Peyer's patch (tissue), 4 donors: ENCODE data around the gene EID1. TPM values are rescaled to one million over a fixed set of nuclear protein-coding genes. Genes with fewer than 3 reads are reported as not detected.
A peak's percentile ranks its signal among the peaks of the same experiment; 100 is the strongest.

Source experiments
- DNase-seq, 3 donors: peaks; one replicate each; pipeline ENCODE4 v3.0.0-alpha.2; 2017 to 2019
- H3K27ac ChIP-seq, 4 donors: fragments of 200-600 bp; sonication (generic); one replicate each; pipeline ENCODE4 v1.5.1; 2016 to 2019
- H3K27me3 ChIP-seq, 2 donors: fragments of 200-600 bp; sonication (generic); one replicate each; pipeline ENCODE4 v1.5.1; 2019
- H3K36me3 ChIP-seq, 3 donors: fragments of 200-600 bp; sonication (generic); one replicate each; pipeline ENCODE4 v1.5.1; 2016 to 2019
- H3K4me1 ChIP-seq, 4 donors: fragments of 200-600 bp; sonication (generic); one replicate each; pipeline ENCODE4 v1.5.1; 2016 to 2019
- H3K4me3 ChIP-seq, 4 donors: fragments of 200-600 bp; sonication (generic); 1 replicate in 3 of 4; 2 replicates in 1 of 4; pipeline ENCODE4 v1.5.1; 2016 to 2019; ENCODE audit warnings: mild to moderate bottlenecking in 1 of 4
- H3K9me3 ChIP-seq, 4 donors: fragments of 200-600 bp; sonication (generic); one replicate each; pipeline ENCODE4 v1.5.1; 2016 to 2019; ENCODE audit warnings: mild to moderate bottlenecking in 1 of 4
- POLR2A ChIP-seq, 2 donors: fragments of 450-650 bp; IDR thresholded peaks; one replicate each; pipeline ENCODE4 v1.5.1; 2017; ENCODE audit warnings: antibody characterized with exemption in 2 of 2, mild to moderate bottlenecking in 2 of 2, moderate library complexity in 2 of 2
- total RNA-seq, 4 donors: library from RNA; depleted of rRNA; stranded (reverse); fragments of >200 nt; gene quantifications; one replicate each; pipeline ENCODE4 v1.1.0, GENCODE V29; 2016
- TF ChIP-seq, protein P1 (sequence below), 6 experiments: fragments of 450-650 bp in 4 of 6; fragments of 200-600 bp in 2 of 6; sonication (generic) in 1 of 6; IDR thresholded peaks; one replicate each; pipeline ENCODE4 v1.5.1; 2017 to 2019; ENCODE audit warnings: antibody characterized with exemption in 6 of 6, mild to moderate bottlenecking in 3 of 6, moderate library complexity in 1 of 6

The EID1 gene, protein sequence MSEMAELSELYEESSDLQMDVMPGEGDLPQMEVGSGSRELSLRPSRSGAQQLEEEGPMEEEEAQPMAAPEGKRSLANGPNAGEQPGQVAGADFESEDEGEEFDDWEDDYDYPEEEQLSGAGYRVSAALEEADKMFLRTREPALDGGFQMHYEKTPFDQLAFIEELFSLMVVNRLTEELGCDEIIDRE
- 100 to 1,000 TPM in 1 of 4 donors, 10 to 100 TPM in 3; 70.8 to 113 (median 80.6) TPM for total RNA-seq

DNA sequence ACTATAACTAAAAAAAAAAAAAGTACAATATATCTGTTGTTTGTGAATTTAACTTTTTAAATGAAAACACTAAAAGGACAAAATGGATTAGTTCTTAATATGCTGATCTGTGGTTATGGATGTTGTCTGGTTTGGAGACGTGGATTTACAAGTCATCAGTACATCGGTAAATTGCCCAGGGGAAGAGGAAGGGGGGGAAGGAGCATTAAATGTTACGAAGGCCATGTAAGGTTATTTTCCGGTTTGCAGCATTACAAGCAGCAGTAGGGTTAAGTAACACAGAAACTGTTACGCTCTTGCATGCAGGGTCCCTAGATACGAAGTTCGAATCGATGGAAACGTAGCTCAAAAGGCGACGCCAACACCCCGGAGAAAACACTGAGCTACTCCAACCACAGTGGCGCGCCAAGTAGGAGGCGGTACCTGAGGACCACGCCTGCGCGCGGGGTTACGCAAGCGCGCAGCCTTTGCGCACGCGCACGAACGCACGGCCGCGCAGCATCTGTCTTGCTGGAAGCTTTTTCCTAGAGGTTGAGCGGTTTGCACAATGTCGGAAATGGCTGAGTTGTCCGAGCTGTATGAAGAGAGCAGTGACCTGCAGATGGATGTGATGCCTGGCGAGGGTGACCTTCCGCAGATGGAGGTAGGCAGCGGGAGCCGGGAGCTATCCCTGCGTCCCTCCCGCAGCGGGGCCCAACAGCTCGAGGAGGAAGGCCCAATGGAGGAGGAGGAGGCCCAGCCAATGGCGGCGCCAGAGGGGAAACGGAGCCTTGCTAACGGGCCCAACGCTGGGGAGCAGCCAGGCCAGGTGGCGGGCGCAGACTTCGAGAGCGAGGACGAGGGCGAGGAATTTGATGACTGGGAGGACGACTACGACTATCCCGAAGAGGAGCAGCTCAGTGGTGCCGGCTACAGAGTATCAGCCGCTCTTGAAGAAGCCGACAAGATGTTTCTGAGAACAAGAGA lies at the start of gene EID1:
Gene EID1 (plus strand): TSS at position 505 of the 966 bp plus-strand sequence. CDS start 43 bp downstream, at position 548.
- peak; percentile 85 to 97 (median 91) for DNase-seq
- H3K4me3 ChIP-seq: peak within 1 kb of the TSS; percentile 51 to 84 (median 68)

DNA sequence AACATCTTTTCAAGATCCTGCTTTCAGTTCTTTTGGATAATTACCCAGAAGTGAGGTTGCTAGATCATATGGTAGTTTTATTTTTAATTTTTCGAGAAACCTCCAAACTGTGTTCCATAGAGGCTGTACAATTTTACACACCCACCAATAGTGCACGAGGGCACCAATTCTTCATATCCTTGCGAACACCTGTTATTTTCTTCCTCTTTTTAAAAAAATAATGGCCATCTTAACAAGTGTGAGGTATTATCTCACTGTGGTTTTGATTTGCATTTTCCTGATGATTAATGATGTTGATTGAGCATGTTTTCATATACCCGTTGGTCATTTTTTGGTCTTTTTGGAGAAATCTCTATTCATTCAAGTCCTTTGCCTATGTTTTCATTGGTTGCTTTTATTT lies 49.5 kb upstream of the EID1 start:
- Histone ChIP-seq H3K36me3 (no peaks in the 10 kb centered on the region), H3K4me3 (no peak overlapping the region), H3K4me1 (no peaks in the 10 kb centered on the region), H3K9me3 (no peaks in the 10 kb centered on the region), H3K27ac (no peak overlapping the region), H3K27me3 (no peaks in the 10 kb centered on the region)
- no peak for DNase-seq
- TF ChIP-seq, protein P1, sequence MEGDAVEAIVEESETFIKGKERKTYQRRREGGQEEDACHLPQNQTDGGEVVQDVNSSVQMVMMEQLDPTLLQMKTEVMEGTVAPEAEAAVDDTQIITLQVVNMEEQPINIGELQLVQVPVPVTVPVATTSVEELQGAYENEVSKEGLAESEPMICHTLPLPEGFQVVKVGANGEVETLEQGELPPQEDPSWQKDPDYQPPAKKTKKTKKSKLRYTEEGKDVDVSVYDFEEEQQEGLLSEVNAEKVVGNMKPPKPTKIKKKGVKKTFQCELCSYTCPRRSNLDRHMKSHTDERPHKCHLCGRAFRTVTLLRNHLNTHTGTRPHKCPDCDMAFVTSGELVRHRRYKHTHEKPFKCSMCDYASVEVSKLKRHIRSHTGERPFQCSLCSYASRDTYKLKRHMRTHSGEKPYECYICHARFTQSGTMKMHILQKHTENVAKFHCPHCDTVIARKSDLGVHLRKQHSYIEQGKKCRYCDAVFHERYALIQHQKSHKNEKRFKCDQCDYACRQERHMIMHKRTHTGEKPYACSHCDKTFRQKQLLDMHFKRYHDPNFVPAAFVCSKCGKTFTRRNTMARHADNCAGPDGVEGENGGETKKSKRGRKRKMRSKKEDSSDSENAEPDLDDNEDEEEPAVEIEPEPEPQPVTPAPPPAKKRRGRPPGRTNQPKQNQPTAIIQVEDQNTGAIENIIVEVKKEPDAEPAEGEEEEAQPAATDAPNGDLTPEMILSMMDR (IDR thresholded peaks at IDR 0.05): no peak
- no peak for TF ChIP-seq POLR2A (IDR thresholded peaks at IDR 0.05)

More for the DNA sequence above, at the start of gene EID1:
- Histone ChIP-seq H3K4me1 (peaks cover 0 to 14% (median 0%) of the 10 kb centered on the region in 4 donors), H3K27me3 (no peaks in the 10 kb centered on the region), H3K36me3 (no peaks in the 10 kb centered on the region), H3K27ac (peak within 1 kb of the TSS; percentile 57 to 93 (median 82)), H3K9me3 (no peaks in the 10 kb centered on the region)
- TF ChIP-seq POLR2A (IDR thresholded peaks at IDR 0.05): peak in 1 of 2 donors; percentile 63
- TF ChIP-seq, protein P1 (IDR thresholded peaks at IDR 0.05): no peak

DNA sequence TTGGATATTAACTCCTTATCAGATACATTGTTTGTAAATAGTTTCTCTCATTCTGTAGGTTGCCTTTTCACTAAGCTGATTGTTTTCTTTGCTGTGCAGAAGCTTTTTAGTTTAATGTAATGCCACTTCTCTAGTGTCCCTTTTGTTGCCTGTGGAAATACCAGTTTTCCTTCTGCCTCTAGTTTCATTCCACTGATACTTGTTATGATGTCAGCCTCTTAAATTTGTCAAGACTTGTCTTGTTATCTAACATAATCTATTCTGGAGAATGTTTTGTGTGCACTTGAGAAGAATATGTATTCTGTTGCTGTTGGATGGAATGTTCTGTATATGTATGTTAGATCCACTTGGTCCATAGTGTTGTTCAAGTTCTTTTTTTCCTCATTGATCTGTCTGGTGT lies 49.0 kb upstream of the EID1 start:
- Histone ChIP-seq H3K27me3 (no peaks in the 10 kb centered on the region), H3K9me3 (no peaks in the 10 kb centered on the region), H3K36me3 (no peaks in the 10 kb centered on the region), H3K4me1 (no peaks in the 10 kb centered on the region), H3K27ac (no peak overlapping the region), H3K4me3 (no peak overlapping the region)
- TF ChIP-seq, protein P1 (IDR thresholded peaks at IDR 0.05): no peak
- TF ChIP-seq POLR2A (IDR thresholded peaks at IDR 0.05): no peak
- no peak for DNase-seq

DNA sequence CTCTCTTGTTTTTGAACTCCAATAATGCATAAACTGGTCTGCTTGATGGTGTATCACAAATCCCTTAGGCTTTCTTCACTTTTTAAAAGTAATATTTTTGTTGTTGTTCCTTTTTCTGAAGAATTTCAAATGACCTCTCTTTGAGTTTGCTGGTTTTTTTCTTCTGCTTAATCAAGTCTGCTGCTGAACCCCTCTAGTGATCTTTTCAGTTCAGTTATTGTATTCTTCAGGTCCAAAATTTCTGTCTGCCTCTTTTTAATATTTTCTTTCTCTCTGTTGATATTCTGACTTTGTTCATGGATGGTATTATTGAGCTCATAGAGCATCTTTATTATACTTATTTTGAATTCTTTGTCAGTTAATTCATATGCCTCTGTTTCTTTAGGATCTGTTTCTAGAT lies 45.3 kb upstream of the EID1 start:
- TF ChIP-seq, protein P1 (IDR thresholded peaks at IDR 0.05): no peak
- no peak for TF ChIP-seq POLR2A (IDR thresholded peaks at IDR 0.05)

DNA sequence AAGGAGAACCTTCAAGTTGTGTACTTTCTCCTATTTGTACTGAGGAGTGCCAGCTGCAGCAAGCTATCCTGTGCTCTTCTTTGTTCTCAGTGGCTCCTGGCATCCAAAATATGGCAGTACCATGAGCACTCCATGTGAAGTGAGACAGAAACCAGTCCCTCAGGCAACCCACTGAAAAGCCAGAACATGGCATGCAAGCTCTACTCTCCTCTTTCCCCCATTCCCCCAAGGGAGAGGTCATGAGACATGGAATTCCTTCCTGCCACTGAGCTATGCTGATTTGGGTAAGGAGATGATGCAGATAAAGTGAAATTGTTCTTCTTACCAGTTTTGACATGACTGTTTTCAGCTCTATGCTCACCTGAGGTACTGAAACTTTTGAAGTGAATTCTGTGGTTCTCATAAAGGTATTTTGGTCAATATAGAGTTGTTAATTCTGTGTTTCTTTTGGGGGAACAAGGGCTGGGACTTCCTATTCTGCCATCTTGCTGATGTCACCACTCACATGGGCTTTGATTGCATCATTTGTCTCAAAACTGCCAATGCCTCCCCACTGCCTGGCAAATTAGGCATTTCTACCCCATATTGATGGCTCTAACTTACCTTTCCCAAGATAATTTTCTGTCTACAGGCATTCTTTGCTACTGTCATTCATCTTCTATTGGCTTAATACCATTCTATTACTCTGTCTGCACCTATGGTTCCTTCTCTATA lies 44.3 kb upstream of the EID1 start:
- Histone ChIP-seq H3K36me3 (no peaks in the 10 kb centered on the region), H3K27me3 (no peaks in the 10 kb centered on the region), H3K9me3 (no peaks in the 10 kb centered on the region), H3K4me1 (no peaks in the 10 kb centered on the region), H3K27ac (no peak overlapping the region), H3K4me3 (no peak overlapping the region)
- DNase-seq: no peak
- TF ChIP-seq, protein P1 (IDR thresholded peaks at IDR 0.05): no peak
- TF ChIP-seq POLR2A (IDR thresholded peaks at IDR 0.05): no peak

More for the DNA sequence above, 45.3 kb upstream of the EID1 start:
- Histone ChIP-seq H3K27ac (no peak overlapping the region), H3K9me3 (no peaks in the 10 kb centered on the region), H3K4me3 (no peak overlapping the region), H3K36me3 (no peaks in the 10 kb centered on the region), H3K27me3 (no peaks in the 10 kb centered on the region), H3K4me1 (no peaks in the 10 kb centered on the region)
- DNase-seq: no peak
